GM10248 (cell line): ENCODE results near the gene AP2B1.

Experiments
- CTCF ChIA-PET: fragments of 300-600 bp; sonication (Branson Sonifier 250); formaldehyde crosslinking; extraction: SDS; loops from one replicate; lab custom pipeline; 2021; ENCODE audit warnings: antibody characterized with exemption; lab: Yijun Ruan, JAX
- POLR2A ChIA-PET: fragments of 350-650 bp; sonication (Branson Sonifier 250); formaldehyde crosslinking; extraction: SDS; loops from one replicate; lab custom pipeline; 2020; ENCODE audit warnings: antibody characterized with exemption; lab: Yijun Ruan, JAX
- DNase-seq: peaks from one replicate; pipeline ENCODE4 v3.0.0; 2012; ENCODE audit errors: extremely low spot score
- TF ChIP-seq, protein P1 (sequence below): IDR thresholded peaks from 2 replicates; pipeline ENCODE4 v1.5.1; 2012; ENCODE audit warnings: mild to moderate bottlenecking, low read depth; ENCODE audit errors: extremely low read depth, missing control alignments, control extremely low read depth

The AP2B1 gene

DNA sequence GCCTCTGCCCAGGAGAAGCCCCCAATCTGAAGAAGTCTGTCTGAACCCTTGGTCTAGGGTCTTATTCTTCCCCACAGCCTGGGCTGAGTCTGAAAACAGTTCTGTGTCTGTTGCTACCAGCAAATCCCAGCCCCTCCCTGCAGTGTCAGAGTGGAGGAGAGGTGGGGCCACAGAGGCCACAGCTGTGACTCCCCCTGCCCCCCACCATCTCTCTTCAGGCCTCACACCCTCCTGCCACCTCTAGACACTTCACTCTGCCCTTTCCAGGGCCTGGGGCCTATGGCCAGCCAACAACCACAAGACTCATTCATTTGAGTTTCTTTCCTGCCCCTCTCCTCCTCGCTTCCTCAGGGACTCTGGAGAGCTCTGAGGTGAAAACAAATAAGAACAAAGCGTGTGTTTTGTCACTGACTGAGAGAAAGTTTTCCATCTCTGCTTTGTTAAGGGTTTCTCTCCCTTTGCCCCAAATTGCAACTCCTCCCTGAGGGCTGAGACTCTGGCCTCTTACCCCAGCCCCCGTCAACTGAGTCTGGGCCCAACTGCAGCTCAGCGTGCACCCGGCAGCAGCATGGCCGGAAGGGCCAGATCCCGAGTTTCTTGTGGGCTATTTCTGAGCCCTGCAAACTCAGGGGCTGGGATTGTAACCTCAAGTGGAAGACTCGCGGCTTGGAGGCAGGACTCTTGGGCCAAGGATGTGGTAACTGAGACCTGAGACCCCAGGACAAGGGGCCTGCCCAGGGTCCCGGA lies 186.7 kb downstream of the AP2B1 start:
- no peak for DNase-seq
- CTCF ChIA-PET = interaction anchor here (1.7 to 3.7 kb wide), 2 partner anchors 10 to 27 kb away, joined by 4 to 18 read pairs; no protein-coding TSS in a partner anchor
- POLR2A ChIA-PET = no interaction called here
- TF ChIP-seq, protein P1, sequence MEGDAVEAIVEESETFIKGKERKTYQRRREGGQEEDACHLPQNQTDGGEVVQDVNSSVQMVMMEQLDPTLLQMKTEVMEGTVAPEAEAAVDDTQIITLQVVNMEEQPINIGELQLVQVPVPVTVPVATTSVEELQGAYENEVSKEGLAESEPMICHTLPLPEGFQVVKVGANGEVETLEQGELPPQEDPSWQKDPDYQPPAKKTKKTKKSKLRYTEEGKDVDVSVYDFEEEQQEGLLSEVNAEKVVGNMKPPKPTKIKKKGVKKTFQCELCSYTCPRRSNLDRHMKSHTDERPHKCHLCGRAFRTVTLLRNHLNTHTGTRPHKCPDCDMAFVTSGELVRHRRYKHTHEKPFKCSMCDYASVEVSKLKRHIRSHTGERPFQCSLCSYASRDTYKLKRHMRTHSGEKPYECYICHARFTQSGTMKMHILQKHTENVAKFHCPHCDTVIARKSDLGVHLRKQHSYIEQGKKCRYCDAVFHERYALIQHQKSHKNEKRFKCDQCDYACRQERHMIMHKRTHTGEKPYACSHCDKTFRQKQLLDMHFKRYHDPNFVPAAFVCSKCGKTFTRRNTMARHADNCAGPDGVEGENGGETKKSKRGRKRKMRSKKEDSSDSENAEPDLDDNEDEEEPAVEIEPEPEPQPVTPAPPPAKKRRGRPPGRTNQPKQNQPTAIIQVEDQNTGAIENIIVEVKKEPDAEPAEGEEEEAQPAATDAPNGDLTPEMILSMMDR = no peak

DNA sequence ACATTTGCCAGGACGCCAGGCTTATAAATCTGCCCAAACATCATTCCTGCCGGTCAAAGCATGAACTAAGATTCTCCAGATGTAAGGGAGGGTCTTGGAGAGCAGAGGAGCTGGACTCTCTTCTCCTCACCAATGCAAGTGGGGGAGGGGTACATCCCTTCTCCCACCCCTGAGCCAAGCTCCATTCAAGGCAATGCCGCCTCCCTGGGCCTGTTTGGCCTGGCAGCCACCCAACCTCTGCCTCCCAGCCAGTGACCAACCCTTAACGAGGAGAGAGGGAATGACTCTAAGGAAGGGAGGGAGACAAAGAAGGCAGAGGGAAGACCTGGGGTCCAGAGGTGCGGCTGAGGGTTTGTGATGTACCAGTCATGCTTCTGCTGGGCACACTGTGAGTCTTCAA lies 187.4 kb downstream of the AP2B1 start:
- TF ChIP-seq, protein P1 = no peak
- no peak for DNase-seq
- CTCF ChIA-PET = interaction anchor here (1.7 to 3.7 kb wide), 2 partner anchors 10 to 27 kb away, joined by 4 to 18 read pairs; no protein-coding TSS in a partner anchor
- POLR2A ChIA-PET = no interaction called here

DNA sequence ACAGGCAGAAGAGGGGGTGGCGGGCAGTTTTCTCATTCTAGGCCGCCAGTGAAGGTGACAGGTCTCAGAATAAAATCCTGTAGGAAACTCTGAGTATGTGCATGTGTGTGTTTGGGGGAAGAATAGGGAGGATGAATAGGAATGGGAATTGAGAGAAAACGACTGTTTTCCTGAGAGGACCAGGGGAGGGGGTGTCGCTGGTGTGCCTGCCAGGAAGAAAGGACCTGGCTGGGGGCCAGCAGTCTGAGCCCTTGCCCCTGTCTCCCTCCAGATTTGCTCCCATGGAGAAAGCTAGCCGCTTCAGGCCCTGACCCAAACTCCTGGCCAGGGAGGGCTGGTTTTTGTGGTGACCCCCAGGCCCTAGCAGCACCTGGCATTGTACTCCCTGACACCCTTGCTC lies 187.9 kb downstream of the AP2B1 start:
- TF ChIP-seq, protein P1 = no peak
- CTCF ChIA-PET = interaction anchor here (1.0 to 3.7 kb wide), 4 partner anchors 8 to 30 kb away, joined by 3 to 18 read pairs (median 4); no protein-coding TSS in a partner anchor
- no peak for DNase-seq
- POLR2A ChIA-PET = no interaction called here

DNA sequence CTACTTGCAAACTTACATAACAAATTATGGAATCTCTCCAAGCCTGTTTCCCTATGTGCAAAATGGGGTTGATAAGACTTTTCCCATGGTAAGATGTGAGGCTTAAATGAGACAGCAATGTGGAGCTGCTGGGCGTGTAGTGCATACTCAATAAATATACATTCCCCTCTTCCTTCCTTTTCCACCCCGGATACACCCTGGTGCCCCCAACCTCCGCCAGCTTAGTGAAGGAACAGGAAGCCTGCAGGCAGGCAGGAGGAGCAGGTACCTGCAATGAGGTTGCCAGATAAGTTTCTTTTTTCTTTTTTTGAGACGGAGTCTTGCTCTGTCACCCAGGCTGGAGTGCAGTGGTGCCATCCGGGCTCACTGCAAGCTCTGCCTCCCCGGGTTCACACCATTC lies 188.5 kb downstream of the AP2B1 start:
- ChIA-PET CTCF (interaction anchor here (1.0 to 3.7 kb wide), 4 partner anchors 9 to 29 kb away, joined by 3 to 18 read pairs (median 4); no protein-coding TSS in a partner anchor), POLR2A (no interaction called here)
- no peak for DNase-seq
- TF ChIP-seq, protein P1 = no peak
